Neural cell (in vitro differentiated cells): ENCODE results near the gene SMIM22. TPM values are rescaled to one million over a fixed set of nuclear protein-coding genes. Genes with fewer than 3 reads are reported as not detected.

Experiments
- H2AFZ ChIP-seq: fragments of 200-600, 300-800 bp; sonication (generic), shearing (Covaris generic); 2 replicates; pipeline ENCODE4 v1.6.0; 2014; ENCODE audit warnings: low read depth, mild to moderate bottlenecking, antibody characterized with exemption, low read length, moderate library complexity
- H3F3A ChIP-seq: fragments of 200-600 bp; shearing (Covaris generic); 2 replicates; pipeline ENCODE4 v1.6.1; 2016; ENCODE audit warnings: mild to moderate bottlenecking, moderate library complexity, mixed read lengths, antibody characterized with exemption, low read length; ENCODE audit not compliant: insufficient read depth, poor library complexity, severe bottlenecking
- H3K27ac ChIP-seq: fragments of 200-600, 300-800 bp; sonication (generic), shearing (Covaris generic); 2 replicates; pipeline ENCODE4 v1.5.1; 2014; ENCODE audit warnings: mild to moderate bottlenecking, low read length, moderate library complexity
- H3K27me3 ChIP-seq: fragments of 300-800, 200-600 bp; sonication (generic), shearing (Covaris generic); 2 replicates; pipeline ENCODE4 v1.6.0; 2014; ENCODE audit warnings: mild to moderate bottlenecking, low read depth, low read length, moderate library complexity; ENCODE audit not compliant: insufficient read depth
- H3K36me3 ChIP-seq: fragments of 300-800, 200-600 bp; sonication (generic), shearing (Covaris generic); 2 replicates; pipeline ENCODE4 v1.5.1; 2014; ENCODE audit warnings: mild to moderate bottlenecking, antibody characterized with exemption, low read length, moderate library complexity; ENCODE audit not compliant: insufficient read depth
- H3K4me2 ChIP-seq: fragments of 300-800, 200-600 bp; sonication (generic), shearing (Covaris generic); 2 replicates; pipeline ENCODE4 v1.6.0; 2014; ENCODE audit warnings: mild to moderate bottlenecking, low read length
- H3K4me3 ChIP-seq: fragments of 300-800, 200-600 bp; sonication (generic), shearing (Covaris generic); 2 replicates; pipeline ENCODE4 v1.5.1; 2014; ENCODE audit warnings: mild to moderate bottlenecking, low read length, moderate library complexity
- H3K79me2 ChIP-seq: fragments of 200-600 bp; shearing (Covaris generic); replicated peaks from 2 replicates; pipeline ENCODE4 v1.6.0; 2014; ENCODE audit warnings: mild to moderate bottlenecking, low read length, moderate library complexity; ENCODE audit not compliant: insufficient read depth
- H3K9ac ChIP-seq: fragments of 300-800, 200-600 bp; sonication (generic), shearing (Covaris generic); 2 replicates; pipeline ENCODE4 v1.6.1; 2016; ENCODE audit warnings: mild to moderate bottlenecking, low read length, mixed read lengths
- H3K9me2 ChIP-seq: fragments of 200-600 bp; shearing (Covaris generic); 2 replicates; pipeline ENCODE4 v1.6.1; 2016; ENCODE audit warnings: mild to moderate bottlenecking, low read length, mixed read lengths; ENCODE audit not compliant: insufficient read depth
- H3K9me3 ChIP-seq: fragments of 200-600, 300-800 bp; sonication (generic), shearing (Covaris generic); 2 replicates; pipeline ENCODE4 v1.6.1; 2016; ENCODE audit warnings: mild to moderate bottlenecking, mixed run types, low read length, moderate library complexity, mixed read lengths
- H4K20me1 ChIP-seq: fragments of 200-600 bp; shearing (Covaris generic); 2 replicates; pipeline ENCODE4 v1.6.1; 2016; ENCODE audit warnings: mild to moderate bottlenecking, mixed run types; ENCODE audit not compliant: insufficient read depth
- EP300 ChIP-seq: fragments of 450-650 bp; conservative IDR thresholded peaks from 2 replicates; pipeline ENCODE4 v1.6.1; 2014; ENCODE audit warnings: antibody characterized with exemption, mild to moderate bottlenecking, moderate library complexity; ENCODE audit not compliant: poor library complexity, severe bottlenecking
- EZH2 ChIP-seq: fragments of 200-600, 300-800 bp; shearing (Covaris generic), sonication (generic); IDR thresholded peaks from 2 replicates; pipeline ENCODE4 v1.6.1; 2014; ENCODE audit warnings: antibody characterized with exemption, low read length, borderline replicate concordance, mild to moderate bottlenecking; ENCODE audit not compliant: insufficient read depth, poor library complexity, severe bottlenecking
- MXI1 ChIP-seq: fragments of 450-650 bp; conservative IDR thresholded peaks from 2 replicates; pipeline ENCODE4 v1.6.1; 2014; ENCODE audit warnings: antibody characterized with exemption, mild to moderate bottlenecking; ENCODE audit not compliant: poor library complexity, severe bottlenecking
- POLR2AphosphoS5 ChIP-seq: IDR thresholded peaks from 2 replicates; pipeline ENCODE4 v1.6.1; 2012
- RAD21 ChIP-seq: fragments of 450-650 bp; conservative IDR thresholded peaks from 2 replicates; pipeline ENCODE4 v1.6.1; 2014; ENCODE audit warnings: antibody characterized with exemption, mild to moderate bottlenecking, moderate library complexity
- SMC3 ChIP-seq: fragments of 450-650 bp; conservative IDR thresholded peaks from 2 replicates; pipeline ENCODE4 v1.6.1; 2014; ENCODE audit warnings: antibody characterized with exemption, mild to moderate bottlenecking, moderate library complexity; ENCODE audit not compliant: poor library complexity
- TAF1 ChIP-seq: IDR thresholded peaks from 2 replicates; pipeline ENCODE4 v1.6.1; 2012; ENCODE audit warnings: low read depth
- polyA plus RNA-seq: library from polyadenylated mRNA; depleted of rRNA; stranded (reverse); fragments of >200 nt; gene quantifications from 2 replicates; pipeline ENCODE4 v1.2.3, GENCODE V29; 2014
- TF ChIP-seq, protein P1 (sequence below): IDR thresholded peaks from 2 replicates; pipeline ENCODE4 v1.6.1; 2012; ENCODE audit warnings: borderline replicate concordance
- TF ChIP-seq, protein P2 (sequence below): fragments of 450-650 bp; IDR thresholded peaks from 2 replicates; pipeline ENCODE4 v1.5.1; 2014; ENCODE audit warnings: antibody characterized with exemption, mild to moderate bottlenecking, moderate library complexity; ENCODE audit not compliant: poor library complexity, severe bottlenecking

SMIM22 gene
- polyA plus RNA-seq, 1 donor from 2014 or later: not detected

DNA sequence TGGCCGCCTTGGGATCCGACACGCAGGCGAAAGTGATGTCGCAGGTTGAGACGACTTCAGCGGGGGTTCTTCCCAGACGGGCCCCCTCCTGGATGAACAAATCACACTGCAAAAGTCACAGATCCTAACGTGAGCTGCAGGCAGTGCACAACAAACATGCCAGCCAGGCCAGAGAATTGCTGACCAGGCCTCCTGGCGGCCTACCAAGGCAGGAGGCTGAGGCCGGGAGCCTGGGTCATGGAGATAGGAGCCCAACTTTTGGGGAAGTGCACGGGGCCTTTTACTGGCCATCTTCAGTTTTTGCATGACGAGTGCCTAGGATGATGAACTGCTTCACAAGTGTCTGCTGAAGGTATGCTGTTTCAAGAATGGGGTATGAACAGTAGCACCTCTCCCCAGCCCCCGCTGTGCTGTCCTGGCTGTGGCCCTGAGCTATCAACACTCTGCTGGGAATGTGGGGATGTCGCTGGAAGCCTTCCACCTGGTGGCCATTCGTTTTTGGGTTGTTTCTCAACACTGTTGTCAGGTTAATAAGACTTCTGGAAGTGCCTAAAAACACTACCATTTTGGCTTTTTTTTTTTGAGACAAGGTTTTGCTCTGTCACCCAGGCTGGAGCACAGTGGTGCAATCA lies 19.5 kb downstream of the SMIM22 start:
- H3K4me3 ChIP-seq: no peak overlapping the region
- H3K9ac ChIP-seq: no peak overlapping the region
- no peak overlapping the region for H3K27ac ChIP-seq
- H3K36me3 ChIP-seq: peaks cover 5% of the 10 kb centered on the region
- no peaks in the 10 kb centered on the region for H3K9me3 ChIP-seq
- no peak overlapping the region for H2AFZ ChIP-seq
- H4K20me1 ChIP-seq: no peaks in the 10 kb centered on the region
- no peaks in the 10 kb centered on the region for H3K27me3 ChIP-seq
- H3K79me2 ChIP-seq: no peaks in the 10 kb centered on the region
- no peaks in the 10 kb centered on the region for H3F3A ChIP-seq
- H3K9me2 ChIP-seq: no peaks in the 10 kb centered on the region
- TF ChIP-seq TAF1 (no peak), RAD21 (no peak), MXI1 (no peak), EP300 (no peak), POLR2AphosphoS5 (no peak), EZH2 (no peak), SMC3 (no peak)
- TF ChIP-seq, protein P1, sequence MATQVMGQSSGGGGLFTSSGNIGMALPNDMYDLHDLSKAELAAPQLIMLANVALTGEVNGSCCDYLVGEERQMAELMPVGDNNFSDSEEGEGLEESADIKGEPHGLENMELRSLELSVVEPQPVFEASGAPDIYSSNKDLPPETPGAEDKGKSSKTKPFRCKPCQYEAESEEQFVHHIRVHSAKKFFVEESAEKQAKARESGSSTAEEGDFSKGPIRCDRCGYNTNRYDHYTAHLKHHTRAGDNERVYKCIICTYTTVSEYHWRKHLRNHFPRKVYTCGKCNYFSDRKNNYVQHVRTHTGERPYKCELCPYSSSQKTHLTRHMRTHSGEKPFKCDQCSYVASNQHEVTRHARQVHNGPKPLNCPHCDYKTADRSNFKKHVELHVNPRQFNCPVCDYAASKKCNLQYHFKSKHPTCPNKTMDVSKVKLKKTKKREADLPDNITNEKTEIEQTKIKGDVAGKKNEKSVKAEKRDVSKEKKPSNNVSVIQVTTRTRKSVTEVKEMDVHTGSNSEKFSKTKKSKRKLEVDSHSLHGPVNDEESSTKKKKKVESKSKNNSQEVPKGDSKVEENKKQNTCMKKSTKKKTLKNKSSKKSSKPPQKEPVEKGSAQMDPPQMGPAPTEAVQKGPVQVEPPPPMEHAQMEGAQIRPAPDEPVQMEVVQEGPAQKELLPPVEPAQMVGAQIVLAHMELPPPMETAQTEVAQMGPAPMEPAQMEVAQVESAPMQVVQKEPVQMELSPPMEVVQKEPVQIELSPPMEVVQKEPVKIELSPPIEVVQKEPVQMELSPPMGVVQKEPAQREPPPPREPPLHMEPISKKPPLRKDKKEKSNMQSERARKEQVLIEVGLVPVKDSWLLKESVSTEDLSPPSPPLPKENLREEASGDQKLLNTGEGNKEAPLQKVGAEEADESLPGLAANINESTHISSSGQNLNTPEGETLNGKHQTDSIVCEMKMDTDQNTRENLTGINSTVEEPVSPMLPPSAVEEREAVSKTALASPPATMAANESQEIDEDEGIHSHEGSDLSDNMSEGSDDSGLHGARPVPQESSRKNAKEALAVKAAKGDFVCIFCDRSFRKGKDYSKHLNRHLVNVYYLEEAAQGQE: no peak
- TF ChIP-seq, protein P2, sequence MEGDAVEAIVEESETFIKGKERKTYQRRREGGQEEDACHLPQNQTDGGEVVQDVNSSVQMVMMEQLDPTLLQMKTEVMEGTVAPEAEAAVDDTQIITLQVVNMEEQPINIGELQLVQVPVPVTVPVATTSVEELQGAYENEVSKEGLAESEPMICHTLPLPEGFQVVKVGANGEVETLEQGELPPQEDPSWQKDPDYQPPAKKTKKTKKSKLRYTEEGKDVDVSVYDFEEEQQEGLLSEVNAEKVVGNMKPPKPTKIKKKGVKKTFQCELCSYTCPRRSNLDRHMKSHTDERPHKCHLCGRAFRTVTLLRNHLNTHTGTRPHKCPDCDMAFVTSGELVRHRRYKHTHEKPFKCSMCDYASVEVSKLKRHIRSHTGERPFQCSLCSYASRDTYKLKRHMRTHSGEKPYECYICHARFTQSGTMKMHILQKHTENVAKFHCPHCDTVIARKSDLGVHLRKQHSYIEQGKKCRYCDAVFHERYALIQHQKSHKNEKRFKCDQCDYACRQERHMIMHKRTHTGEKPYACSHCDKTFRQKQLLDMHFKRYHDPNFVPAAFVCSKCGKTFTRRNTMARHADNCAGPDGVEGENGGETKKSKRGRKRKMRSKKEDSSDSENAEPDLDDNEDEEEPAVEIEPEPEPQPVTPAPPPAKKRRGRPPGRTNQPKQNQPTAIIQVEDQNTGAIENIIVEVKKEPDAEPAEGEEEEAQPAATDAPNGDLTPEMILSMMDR: no peak
- H3K4me2 ChIP-seq: no peak overlapping the region

DNA sequence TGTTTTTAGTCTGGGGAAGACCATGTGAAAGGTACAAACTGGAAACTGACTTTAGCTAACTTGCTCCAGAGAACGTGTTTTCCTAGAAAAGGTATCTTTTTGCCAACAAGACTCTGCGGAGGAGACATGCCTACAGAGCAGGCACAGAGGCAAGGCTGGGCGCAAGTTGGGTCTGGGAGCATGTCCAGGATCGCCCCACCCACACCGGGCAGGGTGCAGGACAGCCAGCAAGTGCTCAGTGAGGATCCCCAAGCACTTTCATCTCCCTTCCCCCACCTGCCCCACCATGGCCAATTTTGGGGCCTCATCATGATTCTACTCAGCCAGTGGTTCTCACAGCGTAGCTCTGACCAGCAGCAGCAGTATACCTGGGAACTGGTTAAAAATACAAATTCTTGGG lies 25.5 kb downstream of the SMIM22 start:
- Histone ChIP-seq H4K20me1 (no peaks in the 10 kb centered on the region), H3K27ac (no peak overlapping the region), H3K9ac (no peak overlapping the region), H3K36me3 (no peaks in the 10 kb centered on the region), H3F3A (no peaks in the 10 kb centered on the region), H3K9me2 (no peaks in the 10 kb centered on the region), H2AFZ (no peak overlapping the region), H3K9me3 (no peaks in the 10 kb centered on the region), H3K79me2 (no peaks in the 10 kb centered on the region), H3K27me3 (no peaks in the 10 kb centered on the region), H3K4me2 (no peak overlapping the region), H3K4me3 (no peak overlapping the region)
- TF ChIP-seq EP300: no peak
